NCI-H2227 treated with DMSO at 0.1 percent for 48 hours (cell line): ENCODE results near the gene GCSAM.

Experiments
- DNase-seq: peaks from one replicate; lab custom pipeline; 2025; lab: John Stamatoyannopoulos, UW

Gene GCSAM

GRCh38 chr3:112132975-112133448, at the start of gene GCSAM:
Gene GCSAM, minus strand, starts transcription at chr3:112133248. Its CDS starts 128 bp downstream, at chr3:112133120.
- DNase-seq = no peak

- no peak for DNase-seq
Observed at GRCh38 chr3:112175646-112176045, 42.6 kb upstream of the GCSAM start.

GRCh38 chr3:112175037-112175436, 42.0 kb upstream of the GCSAM start:
- no peak for DNase-seq

GRCh38 chr3:112171144-112171543, 38.1 kb upstream of the GCSAM start:
- DNase-seq = no peak

- no peak for DNase-seq
Observed at GRCh38 chr3:112170046-112170445, 37.0 kb upstream of the GCSAM start.

GRCh38 chr3:112167758-112168157, 34.7 kb upstream of the GCSAM start:
- no peak for DNase-seq

GRCh38 chr3:112149136-112149535, 16.1 kb upstream of the GCSAM start:
- no peak for DNase-seq

- no peak for DNase-seq
Observed at GRCh38 chr3:112143689-112144088, 10.6 kb upstream of the GCSAM start.

- DNase-seq = no peak
Observed at GRCh38 chr3:112143251-112143650, 10.2 kb upstream of the GCSAM start.

GRCh38 chr3:112141293-112141692, 8.2 kb upstream of the GCSAM start:
- DNase-seq = no peak

GRCh38 chr3:112140584-112140983, 7.5 kb upstream of the GCSAM start:
- no peak for DNase-seq

- no peak for DNase-seq
Observed at GRCh38 chr3:112138219-112138969, 5.3 kb upstream of the GCSAM start.

GRCh38 chr3:112137781-112138180, 4.7 kb upstream of the GCSAM start:
- no peak for DNase-seq

GRCh38 chr3:112136959-112137693, 4.1 kb upstream of the GCSAM start:
- no peak for DNase-seq

GRCh38 chr3:112136046-112136445, 3.0 kb upstream of the GCSAM start:
- no peak for DNase-seq

- DNase-seq = no peak
Observed at GRCh38 chr3:112134335-112135124, 1.5 kb upstream of the GCSAM start.

GRCh38 chr3:112133626-112134334, 732 bp upstream of the GCSAM start:
- no peak for DNase-seq

- no peak for DNase-seq
Observed at GRCh38 chr3:112132554-112132953, 494 bp downstream of the GCSAM start.

GRCh38 chr3:112132088-112132487, 960 bp downstream of the GCSAM start:
- no peak for DNase-seq

GRCh38 chr3:112131111-112131510, 1.9 kb downstream of the GCSAM start:
- DNase-seq = no peak

- DNase-seq = no peak
Observed at GRCh38 chr3:112130638-112130993, 2.4 kb downstream of the GCSAM start.
